ENCODE measurements around the gene NDFIP2. TPM values are rescaled to one million over a fixed set of nuclear protein-coding genes. Genes with fewer than 3 reads are reported as not detected.

The NDFIP2 gene
- total and polyA plus RNA-seq, 2 donors (not counting 3 experiments of a cell fraction or from before 2014, with no cell fraction given), result 7.9 to 18.5 TPM

GRCh38 chr13:79456051-79456450 is 24.9 kb upstream of the NDFIP2 start:
- BruUV-seq (replicated peaks), result no TSS peak
- H3K27me3 ChIP-seq (ENCODE audit: control insufficient read depth in 2 of 2, insufficient read depth in 2 of 2, low read length in 2 of 2), result no peaks in the 10 kb centered on the region
- no peak overlapping the region for H3K9ac ChIP-seq (replicated peaks; ENCODE audit: extremely low read depth, insufficient read depth, low read length)
- no peaks in the 10 kb centered on the region for H3K79me2 ChIP-seq (ENCODE audit: control insufficient read depth, insufficient read depth, low read length)
- TF ChIP-seq POLR2A (IDR thresholded peaks at IDR 0.05; ENCODE audit: low read depth, low read length), result no peak
- TF ChIP-seq MYC (IDR thresholded peaks at IDR 0.05; ENCODE audit: low read depth, low read length), result no peak
- no peak for TF ChIP-seq POLR2AphosphoS5 (IDR thresholded peaks at IDR 0.05; ENCODE audit: insufficient read depth, low read depth, low read length)
- no peak for TF ChIP-seq GATA2 (IDR thresholded peaks at IDR 0.05; ENCODE audit: insufficient read depth, insufficient read length, low read depth, low read length)
- TF ChIP-seq CTCF (IDR thresholded peaks at IDR 0.05; ENCODE audit: extremely low read depth in 1 of 2, insufficient read depth in 1 of 2, low read depth in 1 of 2, low read length in 2 of 2), result no peak
- no peak for TF ChIP-seq MAX (IDR thresholded peaks at IDR 0.05; ENCODE audit: insufficient read depth, insufficient read length)
- no peak for TF ChIP-seq FOS (IDR thresholded peaks at IDR 0.05; ENCODE audit: borderline replicate concordance, insufficient read depth, low read length)
- no peak for TF ChIP-seq EZH2 (IDR thresholded peaks at IDR 0.05; ENCODE audit: borderline replicate concordance, low read depth, low read length, severe bottlenecking)
- H3K27ac ChIP-seq (ENCODE audit: insufficient read depth, low read depth, low read length), result no peak overlapping the region
- H3K9me1 ChIP-seq (replicated peaks; ENCODE audit: control insufficient read depth, extremely low read depth, insufficient read depth, low read length), result no peaks in the 10 kb centered on the region
- H3K4me2 ChIP-seq (ENCODE audit: insufficient read depth, low read length), result no peak overlapping the region
- dilution Hi-C loops (cut with MboI; ENCODE audit: extremely low pct_ligation_motif_present, low sequenced_read_pairs), result no loop called here
- H3K4me3 ChIP-seq (replicated peaks in 1 of 3; ENCODE audit: insufficient read depth in 1 of 3, low read depth in 1 of 3, low read length in 3 of 3), result no peak overlapping the region
- peaks cover 17% of the 10 kb centered on the region for H3K4me1 ChIP-seq (ENCODE audit: control insufficient read depth, extremely low read depth, insufficient read depth, low read length)
- H3K9me3 ChIP-seq (replicated peaks; ENCODE audit: control insufficient read depth, insufficient read depth, low read length), result no peaks in the 10 kb centered on the region
- ChIA-PET CTCF (interaction anchor here (0.6 to 1.8 kb wide), 4 partner anchors 32 to 1863 kb away, joined by 3 to 9 read pairs (median 4); no protein-coding TSS in a partner anchor), POLR2A (no interaction called here)
- FAIRE-seq (no peak), DNase-seq (ENCODE audit: low read depth, low spot score) (no peak)
- no peaks in the 10 kb centered on the region for H3K36me3 ChIP-seq (ENCODE audit: control insufficient read depth in 2 of 2, extremely low read depth in 1 of 2, insufficient read depth in 2 of 2, low read length in 2 of 2)
- no peak overlapping the region for H2AFZ ChIP-seq (ENCODE audit: low read depth, low read length)
- intact Hi-C loops (cut with micrococcal nuclease), result no loop called here
- H4K20me1 ChIP-seq (replicated peaks; ENCODE audit: control insufficient read depth, extremely low read depth, insufficient read depth, low read length), result no peaks in the 10 kb centered on the region

Measured in endothelial cell of umbilical vein (primary cell).